ENCODE results near the gene PNMA8A. TPM values are rescaled to one million over a fixed set of nuclear protein-coding genes. Genes with fewer than 3 reads are reported as not detected.
A peak's percentile ranks its signal among the peaks of the same experiment; 100 is the strongest.

PNMA8A gene
- total RNA-seq, 6 experiments from 2014 or later = 8.6 to 13.1 (median 9.2) TPM

DNA sequence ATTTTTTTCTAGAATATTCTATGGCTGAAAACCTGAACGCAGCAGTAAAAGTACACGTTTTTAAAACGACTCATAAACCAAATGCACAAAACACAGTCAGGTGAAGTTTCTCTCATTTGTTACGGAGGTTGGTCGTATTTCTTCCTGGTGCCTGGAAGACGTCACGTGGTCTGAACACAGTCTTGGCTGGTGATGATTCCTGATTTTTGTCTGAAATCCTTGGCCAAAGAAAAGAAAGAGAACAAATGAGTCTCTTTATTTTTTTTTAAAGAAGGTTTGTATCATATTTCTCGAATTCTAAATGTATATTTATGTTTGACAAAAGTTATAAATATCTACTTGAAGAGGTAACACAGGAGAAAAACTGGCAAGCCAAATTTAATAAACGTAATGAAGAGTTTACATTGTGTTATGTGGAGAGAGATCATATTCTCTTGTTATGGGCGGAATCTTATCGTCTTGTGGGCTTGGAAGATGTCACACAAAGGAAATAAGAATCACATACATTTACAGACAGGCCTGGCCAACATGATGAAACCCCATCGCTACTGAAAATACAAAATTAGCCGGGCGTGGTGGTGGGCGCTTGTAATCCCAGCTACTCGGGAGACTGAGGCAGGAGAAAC, 10.0 kb upstream of the PNMA8A start:
- no peak for DNase-seq
- Mint-ChIP-seq H3K4me1 (ENCODE audit: low read depth) (peaks cover 36% of the 10 kb centered on the region), H3K27ac (peak overlapping the region; percentile 75), H3K4me3 (peak overlapping the region; percentile 73), H3K36me3 (ENCODE audit: low read depth) (no peaks in the 10 kb centered on the region), H3K9me3 (no peaks in the 10 kb centered on the region), H3K27me3 (ENCODE audit: insufficient read depth) (peaks cover 3% of the 10 kb centered on the region)
- TF ChIP-seq, protein P1, sequence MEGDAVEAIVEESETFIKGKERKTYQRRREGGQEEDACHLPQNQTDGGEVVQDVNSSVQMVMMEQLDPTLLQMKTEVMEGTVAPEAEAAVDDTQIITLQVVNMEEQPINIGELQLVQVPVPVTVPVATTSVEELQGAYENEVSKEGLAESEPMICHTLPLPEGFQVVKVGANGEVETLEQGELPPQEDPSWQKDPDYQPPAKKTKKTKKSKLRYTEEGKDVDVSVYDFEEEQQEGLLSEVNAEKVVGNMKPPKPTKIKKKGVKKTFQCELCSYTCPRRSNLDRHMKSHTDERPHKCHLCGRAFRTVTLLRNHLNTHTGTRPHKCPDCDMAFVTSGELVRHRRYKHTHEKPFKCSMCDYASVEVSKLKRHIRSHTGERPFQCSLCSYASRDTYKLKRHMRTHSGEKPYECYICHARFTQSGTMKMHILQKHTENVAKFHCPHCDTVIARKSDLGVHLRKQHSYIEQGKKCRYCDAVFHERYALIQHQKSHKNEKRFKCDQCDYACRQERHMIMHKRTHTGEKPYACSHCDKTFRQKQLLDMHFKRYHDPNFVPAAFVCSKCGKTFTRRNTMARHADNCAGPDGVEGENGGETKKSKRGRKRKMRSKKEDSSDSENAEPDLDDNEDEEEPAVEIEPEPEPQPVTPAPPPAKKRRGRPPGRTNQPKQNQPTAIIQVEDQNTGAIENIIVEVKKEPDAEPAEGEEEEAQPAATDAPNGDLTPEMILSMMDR (IDR thresholded peaks at IDR 0.05) = no peak

DNA sequence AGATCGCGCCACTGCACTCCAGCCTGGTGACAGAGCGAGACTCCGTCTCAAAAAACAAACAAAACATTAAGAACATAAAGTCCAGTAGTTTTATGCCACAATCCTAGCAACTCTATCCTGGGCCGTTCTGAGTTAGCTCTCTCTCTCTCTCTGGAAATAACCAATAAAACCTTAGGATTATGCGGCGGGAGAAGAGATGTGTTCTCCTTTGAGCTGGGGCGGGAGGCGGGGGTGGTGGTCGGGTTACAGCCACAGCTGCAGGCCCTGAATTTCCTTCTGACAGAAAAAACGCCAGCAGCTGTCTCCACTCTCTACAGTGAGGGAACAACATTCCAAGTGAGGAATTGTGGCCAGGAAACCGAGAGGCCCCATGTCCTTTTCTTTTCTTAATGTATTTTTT, 9.1 kb upstream of the PNMA8A start:
- peak overlapping the region; percentile 75 for H3K27ac Mint-ChIP-seq
- peaks cover 3% of the 10 kb centered on the region; the same call in 1 of the 2 replicates for H3K27me3 Mint-ChIP-seq (ENCODE audit: insufficient read depth)
- TF ChIP-seq, protein P1 (IDR thresholded peaks at IDR 0.05) = no peak
- peaks cover 44% of the 10 kb centered on the region for H3K4me1 Mint-ChIP-seq (ENCODE audit: low read depth)
- H3K9me3 Mint-ChIP-seq = no peaks in the 10 kb centered on the region
- peak overlapping the region; percentile 73 for H3K4me3 Mint-ChIP-seq
- DNase-seq = no peak
- no peaks in the 10 kb centered on the region for H3K36me3 Mint-ChIP-seq (ENCODE audit: low read depth)

DNA sequence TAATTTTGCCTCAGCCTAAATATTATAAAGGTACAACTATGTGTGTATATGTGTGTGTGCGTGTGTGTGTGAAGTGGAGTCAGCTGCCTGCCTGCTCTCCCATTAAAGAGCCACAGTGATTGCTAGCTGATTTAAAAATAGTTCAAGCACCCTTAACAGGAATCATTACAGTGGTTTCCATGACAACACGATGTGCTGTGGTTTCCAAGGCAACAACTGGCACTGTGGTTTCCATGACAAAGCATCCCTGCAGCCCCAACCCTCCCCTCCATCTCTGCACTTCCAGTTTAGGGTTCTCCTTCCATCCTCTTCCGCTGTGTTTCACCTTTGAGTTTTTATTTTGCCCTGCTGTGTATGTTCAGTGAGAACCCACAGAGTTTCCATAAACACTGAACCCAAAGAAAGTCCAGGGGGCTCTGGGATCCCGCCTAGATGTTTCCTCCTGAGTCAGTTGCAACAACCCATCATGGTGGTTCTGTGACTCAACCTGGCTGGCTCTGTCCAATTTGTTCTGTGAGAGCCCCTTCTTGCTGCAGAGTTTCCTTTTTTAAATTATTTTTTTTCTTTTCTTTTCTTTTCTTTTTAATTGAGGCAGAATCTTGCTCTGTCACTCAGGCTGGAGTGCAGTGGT, 7.1 kb upstream of the PNMA8A start:
- Mint-ChIP-seq H3K27me3 (ENCODE audit: insufficient read depth) (no peaks in the 10 kb centered on the region; the same call in 1 of the 2 replicates), H3K4me1 (ENCODE audit: low read depth) (peaks cover 44% of the 10 kb centered on the region), H3K9me3 (no peaks in the 10 kb centered on the region), H3K36me3 (ENCODE audit: low read depth) (no peaks in the 10 kb centered on the region), H3K4me3 (no peak overlapping the region), H3K27ac (peak overlapping the region; percentile 82)
- TF ChIP-seq, protein P1 (IDR thresholded peaks at IDR 0.05) = no peak
- peak; percentile 78 for DNase-seq

DNA sequence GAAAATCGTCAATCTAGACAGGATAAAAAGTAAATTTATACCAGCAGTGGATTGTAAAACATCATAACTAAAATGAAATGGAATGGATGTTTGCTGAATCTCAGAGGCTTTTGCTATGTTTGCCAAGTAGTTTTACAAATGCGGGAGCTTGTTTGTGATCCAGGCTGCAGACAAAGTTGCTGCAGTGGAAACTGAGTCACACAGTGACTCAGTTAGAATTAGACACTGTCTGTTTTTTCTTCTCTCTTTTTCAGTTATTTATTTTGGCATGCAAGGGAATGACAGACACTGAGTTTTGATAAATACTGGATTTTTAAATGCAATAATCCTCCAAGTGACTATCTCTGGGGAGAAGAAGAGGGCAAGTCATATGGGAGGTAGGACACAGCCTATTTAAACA, 4.6 kb upstream of the PNMA8A start:
- Mint-ChIP-seq H3K27me3 (ENCODE audit: insufficient read depth) (no peaks in the 10 kb centered on the region; the same call in 1 of the 2 replicates), H3K9me3 (no peaks in the 10 kb centered on the region), H3K36me3 (ENCODE audit: low read depth) (peaks cover 1% of the 10 kb centered on the region; the same call in 1 of the 2 replicates), H3K27ac (no peak overlapping the region), H3K4me3 (no peak overlapping the region), H3K4me1 (ENCODE audit: low read depth) (peaks cover 36% of the 10 kb centered on the region)
- DNase-seq = no peak
- TF ChIP-seq, protein P1 (IDR thresholded peaks at IDR 0.05) = no peak

DNA sequence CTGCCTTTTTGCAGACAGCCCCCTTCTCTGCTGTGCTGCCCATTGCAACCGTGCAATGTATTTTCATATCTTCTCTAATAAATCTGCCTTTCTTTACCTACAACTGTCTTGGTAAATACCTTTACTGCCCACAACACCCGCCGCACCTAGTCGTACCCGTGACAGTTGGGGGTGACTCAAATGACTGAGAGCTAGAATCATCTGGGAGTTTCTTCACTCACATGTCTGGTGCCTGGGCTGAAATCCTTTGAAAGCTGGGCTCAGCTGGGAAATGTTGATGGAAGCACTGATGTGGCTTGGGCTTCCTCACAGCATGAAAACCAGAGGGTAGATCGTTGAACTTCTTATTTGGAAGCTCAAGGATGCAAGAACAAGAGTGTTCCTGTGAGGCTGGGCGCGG, 2.8 kb upstream of the PNMA8A start:
- Mint-ChIP-seq H3K4me3 (no peak overlapping the region), H3K27ac (no peak overlapping the region), H3K27me3 (ENCODE audit: insufficient read depth) (no peaks in the 10 kb centered on the region; the same call in 1 of the 2 replicates), H3K36me3 (ENCODE audit: low read depth) (peaks cover 12% of the 10 kb centered on the region; the same call in 1 of the 2 replicates), H3K9me3 (no peaks in the 10 kb centered on the region), H3K4me1 (ENCODE audit: low read depth) (peaks cover 40% of the 10 kb centered on the region)
- DNase-seq = no peak
- TF ChIP-seq, protein P1 (IDR thresholded peaks at IDR 0.05) = no peak
